HL-60/S4 treated with phorbol 12-myristate 13-acetate at 8.2 ng/mL for 4 days and 3 days (cell line): Measurements from ENCODE around the gene CCR3.

Source experiments
- in situ Hi-C: fragments of 300-500 bp; cut with MboI; formaldehyde crosslinking; loops from 2 replicates; pipeline ENCODE4 v1.15.0; 2022; ENCODE audit warnings: low sequenced_read_pairs

The CCR3 gene

GRCh38 chr3:46215810-46216414 is 26.3 kb upstream of the CCR3 start:
- in situ Hi-C loops, result loop anchor here (25.0 kb wide), 1 partner anchor 146 kb away; the partner anchor contains the start of genes CCR2 and CCR5

- in situ Hi-C loops, result loop anchor here (25.0 kb wide), 1 partner anchor 144 kb away; the partner anchor contains the start of genes CCR2 and CCR5
Observed at GRCh38 chr3:46218196-46218709, 24.0 kb upstream of the CCR3 start.

GRCh38 chr3:46221391-46221790 is 20.9 kb upstream of the CCR3 start:
- in situ Hi-C loops, result loop anchor here (25.0 kb wide), 1 partner anchor 141 kb away; the partner anchor contains the start of genes CCR2 and CCR5

GRCh38 chr3:46221938-46222337 is 20.3 kb upstream of the CCR3 start:
- in situ Hi-C loops, result loop anchor here (25.0 kb wide), 1 partner anchor 140 kb away; the partner anchor contains the start of genes CCR2 and CCR5

- in situ Hi-C loops, result loop anchor here (25.0 kb wide), 1 partner anchor 140 kb away; the partner anchor contains the start of genes CCR2 and CCR5
Observed at GRCh38 chr3:46222435-46223161, 19.7 kb upstream of the CCR3 start.

GRCh38 chr3:46228260-46229242 is 13.7 kb upstream of the CCR3 start:
- in situ Hi-C loops, result no loop called here

GRCh38 chr3:46231323-46231722 is 10.9 kb upstream of the CCR3 start:
- in situ Hi-C loops, result no loop called here

- in situ Hi-C loops, result no loop called here
Observed at GRCh38 chr3:46233194-46233593, 9.1 kb upstream of the CCR3 start.

GRCh38 chr3:46235425-46235824 is 6.8 kb upstream of the CCR3 start:
- in situ Hi-C loops, result no loop called here

GRCh38 chr3:46236294-46237054 is 5.8 kb upstream of the CCR3 start:
- in situ Hi-C loops, result no loop called here

- in situ Hi-C loops, result no loop called here
Observed at GRCh38 chr3:46238386-46238785, 3.9 kb upstream of the CCR3 start.

- in situ Hi-C loops, result no loop called here
Observed at GRCh38 chr3:46239301-46239938, 2.8 kb upstream of the CCR3 start.

- in situ Hi-C loops, result no loop called here
Observed at GRCh38 chr3:46239952-46240351, 2.3 kb upstream of the CCR3 start.

GRCh38 chr3:46243560-46243959 is 1.3 kb downstream of the CCR3 start:
- in situ Hi-C loops, result no loop called here

- in situ Hi-C loops, result no loop called here
Observed at GRCh38 chr3:46245146-46245545, 2.9 kb downstream of the CCR3 start.

- in situ Hi-C loops, result no loop called here
Observed at GRCh38 chr3:46252980-46253379, 10.7 kb downstream of the CCR3 start.

- in situ Hi-C loops, result no loop called here
Observed at GRCh38 chr3:46258525-46258924, 16.3 kb downstream of the CCR3 start.

- in situ Hi-C loops, result no loop called here
Observed at GRCh38 chr3:46261926-46262594, 19.8 kb downstream of the CCR3 start.

GRCh38 chr3:46264002-46264401 is 21.7 kb downstream of the CCR3 start:
- in situ Hi-C loops, result no loop called here
